ENCODE measurements around the gene ILRUN.
"Not testable (repeated sequence)": the region's sequence is repeated elsewhere in the genome, so short reads cannot be mapped to it uniquely, and the experiment has no call there.

The ILRUN gene

GRCh38 chr6:34696739-34697543 is at the start of gene ILRUN:
ILRUN (minus strand) TSS chr6:34696767; CDS start chr6:34696603, 164 bp downstream.
- DNase-seq = peak; percentile 94

- no peak for DNase-seq
Observed at GRCh38 chr6:34745277-34746103, 48.9 kb upstream of the ILRUN start.

- DNase-seq = not testable (repeated sequence)
Observed at GRCh38 chr6:34744294-34744647, 47.7 kb upstream of the ILRUN start.

GRCh38 chr6:34743625-34744293 is 47.2 kb upstream of the ILRUN start:
- DNase-seq = no peak

- DNase-seq = no peak
Observed at GRCh38 chr6:34742094-34742493, 45.5 kb upstream of the ILRUN start.

- DNase-seq = no peak
Observed at GRCh38 chr6:34736823-34737222, 40.3 kb upstream of the ILRUN start.

- no peak for DNase-seq
Observed at GRCh38 chr6:34731393-34732060, 35.0 kb upstream of the ILRUN start.

GRCh38 chr6:34729631-34730470 is 33.3 kb upstream of the ILRUN start:
- no peak for DNase-seq

- no peak for DNase-seq
Observed at GRCh38 chr6:34726055-34726454, 29.5 kb upstream of the ILRUN start.

GRCh38 chr6:34723203-34723602 is 26.6 kb upstream of the ILRUN start:
- DNase-seq = no peak

- DNase-seq = no peak
Observed at GRCh38 chr6:34722451-34722850, 25.9 kb upstream of the ILRUN start.

GRCh38 chr6:34720160-34720559 is 23.6 kb upstream of the ILRUN start:
- not testable (repeated sequence) for DNase-seq

GRCh38 chr6:34719646-34720045 is 23.1 kb upstream of the ILRUN start:
- DNase-seq = not testable (repeated sequence)

- no peak for DNase-seq
Observed at GRCh38 chr6:34718976-34719375, 22.4 kb upstream of the ILRUN start.

GRCh38 chr6:34717466-34717865 is 20.9 kb upstream of the ILRUN start:
- DNase-seq = no peak

- DNase-seq = no peak
Observed at GRCh38 chr6:34714663-34715062, 18.1 kb upstream of the ILRUN start.

GRCh38 chr6:34712881-34713280 is 16.3 kb upstream of the ILRUN start:
- not testable (repeated sequence) for DNase-seq

GRCh38 chr6:34709386-34709785 is 12.8 kb upstream of the ILRUN start:
- DNase-seq = no peak

GRCh38 chr6:34705241-34705640 is 8.7 kb upstream of the ILRUN start:
- no peak for DNase-seq

GRCh38 chr6:34701199-34701598 is 4.6 kb upstream of the ILRUN start:
- DNase-seq = no peak

GRCh38 chr6:34697904-34698559 is 1.5 kb upstream of the ILRUN start:
- DNase-seq = no peak

GRCh38 chr6:34697544-34697836 is 923 bp upstream of the ILRUN start:
- DNase-seq = no peak

Data from NCI-H1436 (cell line).